ENCODE measurements around the gene KCTD5. TPM values are rescaled to one million over a fixed set of nuclear protein-coding genes. Genes with fewer than 3 reads are reported as not detected.

Gene KCTD5
- polyA plus RNA-seq, 1 experiment = 34.5 TPM

- Histone ChIP-seq H3K36me3 (ENCODE audit: control insufficient read depth, insufficient read depth, low read length) (peaks cover 2% of the 10 kb centered on the region; the same call in 1 of the 2 replicates), H3K27me3 (ENCODE audit: control insufficient read depth, insufficient read depth, low read length) (no peaks in the 10 kb centered on the region; the same call in 1 of the 2 replicates), H3K4me3 (ENCODE audit: low read depth, low read length) (no peak overlapping the region)
- TF ChIP-seq, protein P1, sequence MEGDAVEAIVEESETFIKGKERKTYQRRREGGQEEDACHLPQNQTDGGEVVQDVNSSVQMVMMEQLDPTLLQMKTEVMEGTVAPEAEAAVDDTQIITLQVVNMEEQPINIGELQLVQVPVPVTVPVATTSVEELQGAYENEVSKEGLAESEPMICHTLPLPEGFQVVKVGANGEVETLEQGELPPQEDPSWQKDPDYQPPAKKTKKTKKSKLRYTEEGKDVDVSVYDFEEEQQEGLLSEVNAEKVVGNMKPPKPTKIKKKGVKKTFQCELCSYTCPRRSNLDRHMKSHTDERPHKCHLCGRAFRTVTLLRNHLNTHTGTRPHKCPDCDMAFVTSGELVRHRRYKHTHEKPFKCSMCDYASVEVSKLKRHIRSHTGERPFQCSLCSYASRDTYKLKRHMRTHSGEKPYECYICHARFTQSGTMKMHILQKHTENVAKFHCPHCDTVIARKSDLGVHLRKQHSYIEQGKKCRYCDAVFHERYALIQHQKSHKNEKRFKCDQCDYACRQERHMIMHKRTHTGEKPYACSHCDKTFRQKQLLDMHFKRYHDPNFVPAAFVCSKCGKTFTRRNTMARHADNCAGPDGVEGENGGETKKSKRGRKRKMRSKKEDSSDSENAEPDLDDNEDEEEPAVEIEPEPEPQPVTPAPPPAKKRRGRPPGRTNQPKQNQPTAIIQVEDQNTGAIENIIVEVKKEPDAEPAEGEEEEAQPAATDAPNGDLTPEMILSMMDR (IDR thresholded peaks at IDR 0.05; ENCODE audit: insufficient read depth, low read depth, low read length) = no peak
- DNase-seq (ENCODE audit: low read depth) = no peak
- ChIA-PET CTCF (interaction anchor here (0.6 kb wide), 1 partner anchor 9 kb away, joined by 3 read pairs; no protein-coding TSS in a partner anchor), POLR2A (no interaction called here)
Observed at GRCh38 chr16:2713985-2714774, 31.9 kb downstream of the KCTD5 start.

DNA sequence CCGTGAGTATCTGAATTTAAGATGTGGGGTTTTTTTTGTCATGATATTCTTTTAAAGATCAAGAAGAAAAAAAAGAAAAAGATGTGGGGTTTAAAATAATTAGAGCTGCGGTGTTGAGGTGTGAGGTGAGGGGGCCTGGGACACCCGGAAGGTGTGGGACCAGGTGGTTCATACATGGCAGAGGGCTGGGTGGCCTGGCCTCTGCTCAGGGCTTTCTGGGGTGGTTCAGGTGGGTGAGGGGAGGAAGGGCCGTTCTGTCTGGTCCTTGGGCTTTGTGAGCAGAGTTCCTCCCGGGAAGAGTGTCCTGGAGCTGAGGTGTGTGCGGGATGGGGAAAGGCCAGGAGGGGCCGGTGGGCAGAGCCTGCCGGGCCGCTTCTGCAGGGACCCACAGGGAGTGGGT is 32.7 kb downstream of the KCTD5 start:
- DNase-seq (ENCODE audit: low read depth) = no peak
- Histone ChIP-seq H3K4me3 (ENCODE audit: low read depth, low read length) (no peak overlapping the region), H3K36me3 (ENCODE audit: control insufficient read depth, insufficient read depth, low read length) (peaks cover 2% of the 10 kb centered on the region; the same call in 1 of the 2 replicates), H3K27me3 (ENCODE audit: control insufficient read depth, insufficient read depth, low read length) (no peaks in the 10 kb centered on the region; the same call in 1 of the 2 replicates)
- ChIA-PET CTCF (no interaction called here), POLR2A (no interaction called here)
- TF ChIP-seq, protein P1 (IDR thresholded peaks at IDR 0.05; ENCODE audit: insufficient read depth, low read depth, low read length) = no peak

GRCh38 chr16:2715519-2715918 is 33.2 kb downstream of the KCTD5 start:
- Histone ChIP-seq H3K4me3 (ENCODE audit: low read depth, low read length) (no peak overlapping the region), H3K27me3 (ENCODE audit: control insufficient read depth, insufficient read depth, low read length) (no peaks in the 10 kb centered on the region; the same call in 1 of the 2 replicates), H3K36me3 (ENCODE audit: control insufficient read depth, insufficient read depth, low read length) (no peaks in the 10 kb centered on the region)
- ChIA-PET CTCF (no interaction called here), POLR2A (no interaction called here)
- TF ChIP-seq, protein P1 (IDR thresholded peaks at IDR 0.05; ENCODE audit: insufficient read depth, low read depth, low read length) = no peak
- no peak for DNase-seq (ENCODE audit: low read depth)

- Histone ChIP-seq H3K4me3 (ENCODE audit: low read depth, low read length) (no peak overlapping the region), H3K36me3 (ENCODE audit: control insufficient read depth, insufficient read depth, low read length) (no peaks in the 10 kb centered on the region), H3K27me3 (ENCODE audit: control insufficient read depth, insufficient read depth, low read length) (no peaks in the 10 kb centered on the region; the same call in 1 of the 2 replicates)
- ChIA-PET POLR2A (no interaction called here), CTCF (no interaction called here)
- TF ChIP-seq, protein P1 (IDR thresholded peaks at IDR 0.05; ENCODE audit: insufficient read depth, low read depth, low read length) = no peak
- DNase-seq (ENCODE audit: low read depth) = no peak
Observed at GRCh38 chr16:2715966-2716885, 33.9 kb downstream of the KCTD5 start.

DNA sequence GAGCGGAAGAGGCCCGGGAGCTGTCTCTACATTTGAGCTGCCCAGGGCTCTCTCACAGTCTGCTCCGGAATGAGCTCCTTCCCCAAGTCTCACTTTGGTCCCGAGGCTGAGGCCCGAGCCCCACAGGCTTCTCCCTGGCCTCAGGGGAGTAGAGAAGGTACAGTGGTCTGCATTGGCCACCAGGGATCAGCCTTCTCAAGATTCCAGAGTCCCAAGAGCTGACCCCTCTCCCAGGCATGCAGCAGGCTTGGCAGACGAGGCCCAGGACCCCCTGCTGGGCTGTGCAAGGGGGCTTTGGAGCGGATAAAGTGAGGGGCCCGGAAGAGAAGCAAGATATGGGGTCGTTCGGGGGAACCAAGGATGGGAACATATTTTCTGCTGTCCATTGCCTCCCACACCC is 34.6 kb downstream of the KCTD5 start:
- Histone ChIP-seq H3K36me3 (ENCODE audit: control insufficient read depth, insufficient read depth, low read length) (no peaks in the 10 kb centered on the region), H3K4me3 (ENCODE audit: low read depth, low read length) (no peak overlapping the region), H3K27me3 (ENCODE audit: control insufficient read depth, insufficient read depth, low read length) (no peaks in the 10 kb centered on the region; the same call in 1 of the 2 replicates)
- CTCF ChIA-PET = no interaction called here
- TF ChIP-seq, protein P1 (IDR thresholded peaks at IDR 0.05; ENCODE audit: insufficient read depth, low read depth, low read length) = no peak
- POLR2A ChIA-PET = no interaction called here
- no peak for DNase-seq (ENCODE audit: low read depth)

Measured in BJ (cell line).